OCI-LY1 (cell line): ENCODE measurements around the gene FBRSL1.

Experiments
- H2AFZ ChIP-seq: fragments of 200-600 bp; sonication (generic), shearing (Covaris generic); 2 replicates; pipeline ENCODE4 v1.6.0; 2014; ENCODE audit warnings: antibody characterized with exemption, mild to moderate bottlenecking, low read length
- H3F3A ChIP-seq: fragments of 200-600 bp; sonication (generic), shearing (Covaris generic); 2 replicates; pipeline ENCODE4 v1.6.0; 2014; ENCODE audit warnings: mild to moderate bottlenecking, antibody characterized with exemption, low read length, moderate library complexity; ENCODE audit not compliant: insufficient read depth
- H3K27ac ChIP-seq: fragments of 200-600 bp; sonication (generic); 2 replicates; pipeline ENCODE4 v1.5.1; 2014; ENCODE audit warnings: low read length, mixed run types, mild to moderate bottlenecking, low read depth; ENCODE audit not compliant: poor library complexity, severe bottlenecking
- H3K27me3 ChIP-seq: fragments of 200-600 bp; sonication (generic); 2 replicates; pipeline ENCODE4 v1.6.0; 2014; ENCODE audit warnings: antibody characterized with exemption, mild to moderate bottlenecking, low read length, moderate library complexity; ENCODE audit not compliant: insufficient read depth
- H3K36me3 ChIP-seq: fragments of 200-600 bp; sonication (generic); 2 replicates; pipeline ENCODE4 v1.6.1; 2014; ENCODE audit warnings: mild to moderate bottlenecking, antibody characterized with exemption, low read length, moderate library complexity, mixed read lengths; ENCODE audit not compliant: insufficient read depth
- H3K4me1 ChIP-seq: fragments of 200-600 bp; sonication (generic); 2 replicates; pipeline ENCODE4 v1.5.1; 2014; ENCODE audit warnings: mild to moderate bottlenecking, low read length, moderate library complexity; ENCODE audit not compliant: insufficient read depth, severe bottlenecking
- H3K4me2 ChIP-seq: fragments of 200-600 bp; sonication (generic), shearing (Covaris generic); 2 replicates; pipeline ENCODE4 v1.6.1; 2014; ENCODE audit warnings: low read length
- H3K4me3 ChIP-seq: fragments of 200-600 bp; sonication (generic); 2 replicates; pipeline ENCODE4 v1.5.1; 2014; ENCODE audit warnings: low read length, low read depth, mild to moderate bottlenecking, mixed read lengths; ENCODE audit not compliant: poor library complexity, severe bottlenecking
- H3K79me2 ChIP-seq: fragments of 200-600 bp; shearing (Covaris generic); 2 replicates; pipeline ENCODE4 v1.6.1; 2016; ENCODE audit warnings: mixed run types, low read length, mixed read lengths; ENCODE audit not compliant: insufficient read depth
- H3K9ac ChIP-seq: fragments of 200-600 bp; sonication (generic), shearing (Covaris generic); 2 replicates; pipeline ENCODE4 v1.6.1; 2014; ENCODE audit warnings: mild to moderate bottlenecking, low read length, mixed read lengths
- H3K9me2 ChIP-seq: fragments of 200-600 bp; sonication (generic), shearing (Covaris generic); 2 replicates; pipeline ENCODE4 v1.6.1; 2014; ENCODE audit warnings: low read depth, mild to moderate bottlenecking, low read length, mixed read lengths
- H3K9me3 ChIP-seq: fragments of 200-600 bp; shearing (Covaris generic); 2 replicates; pipeline ENCODE4 v1.6.1; 2014; ENCODE audit warnings: low read length, mixed read lengths
- H4K20me1 ChIP-seq: fragments of 200-600 bp; sonication (generic), shearing (Covaris generic); 2 replicates; pipeline ENCODE4 v1.6.0; 2016; ENCODE audit warnings: mild to moderate bottlenecking, low read length; ENCODE audit not compliant: insufficient read depth
- EZH2 ChIP-seq: fragments of 200-600 bp; sonication (generic), shearing (Covaris generic); IDR thresholded peaks from 2 replicates; pipeline ENCODE4 v1.8.0; 2017; ENCODE audit warnings: borderline replicate concordance, mixed run types, mild to moderate bottlenecking, antibody characterized with exemption, low read length, moderate library complexity, mixed read lengths
- TF ChIP-seq, protein P1 (sequence below): fragments of 200-600 bp; sonication (generic), shearing (Covaris generic); IDR thresholded peaks from 2 replicates; pipeline ENCODE4 v1.5.1; 2017; ENCODE audit warnings: mild to moderate bottlenecking, antibody characterized with exemption, low read length, moderate library complexity, mixed read lengths

FBRSL1 gene

DNA sequence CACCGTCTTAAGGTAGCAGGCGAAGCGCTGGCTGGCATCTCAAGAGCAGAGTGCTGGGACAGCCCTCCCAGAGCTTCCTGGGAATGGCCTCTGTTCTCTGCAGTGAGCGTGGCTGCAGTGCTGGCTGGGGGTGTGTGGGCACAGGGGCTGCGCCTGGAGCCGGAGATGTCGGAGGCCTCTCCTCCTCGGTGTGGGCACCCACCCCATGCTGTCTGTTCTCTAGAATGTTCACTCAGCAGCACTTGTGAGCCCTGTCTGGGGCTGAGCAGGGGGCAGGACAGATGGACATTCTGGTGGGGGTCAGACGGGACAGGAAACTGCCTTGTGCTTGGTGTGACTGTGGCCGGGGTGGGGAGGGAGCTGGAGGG lies 15.9 kb downstream of the FBRSL1 start:
- no peaks in the 10 kb centered on the region for H3K9me3 ChIP-seq
- no peaks in the 10 kb centered on the region for H3K4me1 ChIP-seq
- H4K20me1 ChIP-seq = no peaks in the 10 kb centered on the region
- no peaks in the 10 kb centered on the region for H3K79me2 ChIP-seq
- H2AFZ ChIP-seq = no peak overlapping the region
- H3K9ac ChIP-seq = no peak overlapping the region
- no peaks in the 10 kb centered on the region for H3K36me3 ChIP-seq
- no peaks in the 10 kb centered on the region for H3K9me2 ChIP-seq
- TF ChIP-seq, protein P1, sequence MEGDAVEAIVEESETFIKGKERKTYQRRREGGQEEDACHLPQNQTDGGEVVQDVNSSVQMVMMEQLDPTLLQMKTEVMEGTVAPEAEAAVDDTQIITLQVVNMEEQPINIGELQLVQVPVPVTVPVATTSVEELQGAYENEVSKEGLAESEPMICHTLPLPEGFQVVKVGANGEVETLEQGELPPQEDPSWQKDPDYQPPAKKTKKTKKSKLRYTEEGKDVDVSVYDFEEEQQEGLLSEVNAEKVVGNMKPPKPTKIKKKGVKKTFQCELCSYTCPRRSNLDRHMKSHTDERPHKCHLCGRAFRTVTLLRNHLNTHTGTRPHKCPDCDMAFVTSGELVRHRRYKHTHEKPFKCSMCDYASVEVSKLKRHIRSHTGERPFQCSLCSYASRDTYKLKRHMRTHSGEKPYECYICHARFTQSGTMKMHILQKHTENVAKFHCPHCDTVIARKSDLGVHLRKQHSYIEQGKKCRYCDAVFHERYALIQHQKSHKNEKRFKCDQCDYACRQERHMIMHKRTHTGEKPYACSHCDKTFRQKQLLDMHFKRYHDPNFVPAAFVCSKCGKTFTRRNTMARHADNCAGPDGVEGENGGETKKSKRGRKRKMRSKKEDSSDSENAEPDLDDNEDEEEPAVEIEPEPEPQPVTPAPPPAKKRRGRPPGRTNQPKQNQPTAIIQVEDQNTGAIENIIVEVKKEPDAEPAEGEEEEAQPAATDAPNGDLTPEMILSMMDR = no peak
- no peak for TF ChIP-seq EZH2
- no peak overlapping the region for H3K4me3 ChIP-seq
- no peak overlapping the region for H3K4me2 ChIP-seq
- no peaks in the 10 kb centered on the region for H3K27me3 ChIP-seq
- no peak overlapping the region for H3K27ac ChIP-seq
- no peaks in the 10 kb centered on the region for H3F3A ChIP-seq

DNA sequence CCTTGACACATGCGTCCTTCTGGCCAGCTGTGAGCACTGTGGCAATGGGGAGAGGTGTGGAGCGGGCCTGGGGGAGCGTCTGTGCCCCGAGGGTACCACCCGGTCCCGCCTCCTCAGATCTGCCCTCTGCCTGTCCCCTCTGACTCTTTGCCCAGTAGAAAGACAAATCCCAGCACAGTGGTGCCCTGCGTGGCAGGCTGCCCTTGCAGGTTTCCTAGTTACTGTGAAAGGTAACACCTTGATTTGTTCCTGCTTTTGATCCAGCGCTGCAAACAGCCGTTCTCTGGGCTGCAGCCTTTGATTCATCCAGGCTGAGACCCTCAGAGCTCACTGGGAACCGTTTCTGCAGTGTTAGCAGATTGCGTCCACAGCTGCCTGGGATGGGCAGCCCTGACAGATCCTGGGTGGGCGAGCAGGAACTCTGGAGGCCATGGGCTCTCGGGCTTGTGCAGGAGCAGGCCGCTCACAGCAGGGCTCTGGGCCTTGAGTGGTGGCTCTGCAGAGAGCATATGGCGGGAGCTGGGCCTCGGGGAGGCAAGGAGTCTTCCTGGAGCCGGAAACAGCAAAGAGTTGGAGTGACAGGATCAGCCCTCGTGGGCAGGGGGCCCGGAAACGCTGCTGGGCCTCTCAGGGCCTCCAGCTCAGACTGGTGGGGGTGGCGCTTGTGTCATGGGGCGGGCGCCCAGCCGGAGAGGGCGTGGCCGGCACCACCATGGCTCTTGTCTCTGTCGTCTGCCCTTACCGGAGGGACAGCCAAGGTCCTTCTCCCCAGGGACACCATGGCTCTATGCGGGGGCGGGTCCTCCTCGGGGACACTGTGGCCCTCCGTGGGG lies 16.6 kb downstream of the FBRSL1 start:
- Histone ChIP-seq H3K9ac (no peak overlapping the region), H3K27ac (no peak overlapping the region), H3K4me1 (no peaks in the 10 kb centered on the region), H3K4me2 (no peak overlapping the region), H2AFZ (no peak overlapping the region), H4K20me1 (no peaks in the 10 kb centered on the region), H3K4me3 (no peak overlapping the region), H3K79me2 (no peaks in the 10 kb centered on the region), H3F3A (no peaks in the 10 kb centered on the region), H3K36me3 (no peaks in the 10 kb centered on the region), H3K9me2 (no peaks in the 10 kb centered on the region), H3K9me3 (no peaks in the 10 kb centered on the region), H3K27me3 (no peaks in the 10 kb centered on the region)
- TF ChIP-seq, protein P1 = no peak
- no peak for TF ChIP-seq EZH2

GRCh38 chr12:132507161-132507538 lies 17.2 kb downstream of the FBRSL1 start:
- Histone ChIP-seq H3F3A (no peaks in the 10 kb centered on the region), H3K27ac (no peak overlapping the region), H3K9me2 (no peaks in the 10 kb centered on the region), H3K9me3 (no peaks in the 10 kb centered on the region), H4K20me1 (no peaks in the 10 kb centered on the region), H3K36me3 (no peaks in the 10 kb centered on the region), H3K27me3 (no peaks in the 10 kb centered on the region), H3K4me1 (no peaks in the 10 kb centered on the region), H3K4me2 (no peak overlapping the region), H3K79me2 (no peaks in the 10 kb centered on the region), H2AFZ (no peak overlapping the region), H3K4me3 (no peak overlapping the region), H3K9ac (no peak overlapping the region)
- no peak for TF ChIP-seq EZH2
- TF ChIP-seq, protein P1 = no peak
